ENCODE results near the gene STX7.

The STX7 gene

GRCh38 chr6:132506461-132506860 is 6.5 kb downstream of the STX7 start:
- DNase-seq: no peak

DNA sequence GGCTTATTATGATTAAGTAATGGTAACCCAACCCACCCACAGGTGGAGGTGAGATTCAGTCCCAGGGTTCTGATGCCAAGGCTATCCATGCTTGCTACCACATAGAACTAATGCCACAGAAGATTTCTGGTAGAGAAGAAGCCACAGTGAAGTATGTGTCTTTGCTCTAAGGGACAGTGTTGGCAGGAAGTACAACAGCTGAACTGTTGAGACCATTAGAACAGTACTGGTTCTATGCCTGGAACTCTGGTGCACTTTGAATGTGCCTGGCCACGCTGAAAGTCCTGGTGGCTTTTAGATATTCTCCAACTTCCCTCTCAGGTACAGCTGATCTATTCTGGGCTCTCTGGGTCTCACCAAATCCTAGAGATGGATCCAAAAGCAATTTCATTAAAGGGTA is 7.8 kb downstream of the STX7 start:
- DNase-seq: no peak

DNA sequence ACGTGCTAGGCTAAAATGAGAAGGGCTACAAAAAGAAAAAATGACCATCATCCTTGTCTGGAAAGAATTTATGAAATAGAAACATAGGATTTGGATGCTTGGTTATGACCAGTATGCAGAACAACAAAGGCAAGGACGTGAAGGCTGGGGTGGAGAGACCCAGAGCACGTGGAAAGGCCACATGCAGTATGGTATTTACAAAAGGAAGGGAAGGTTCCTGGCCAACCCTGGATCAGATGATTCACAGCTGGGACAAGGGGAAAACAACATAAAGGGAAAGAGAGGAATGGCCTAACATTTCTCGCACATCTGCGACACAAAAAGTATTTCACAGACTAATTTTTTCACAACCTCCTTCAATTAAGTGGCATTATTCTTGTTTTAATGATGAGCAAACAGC is 8.2 kb downstream of the STX7 start:
- no peak for DNase-seq

- no peak for DNase-seq
Measured at GRCh38 chr6:132499757-132500156, 13.2 kb downstream of the STX7 start.

- no peak for DNase-seq
Measured at GRCh38 chr6:132498638-132499037, 14.3 kb downstream of the STX7 start.

DNA sequence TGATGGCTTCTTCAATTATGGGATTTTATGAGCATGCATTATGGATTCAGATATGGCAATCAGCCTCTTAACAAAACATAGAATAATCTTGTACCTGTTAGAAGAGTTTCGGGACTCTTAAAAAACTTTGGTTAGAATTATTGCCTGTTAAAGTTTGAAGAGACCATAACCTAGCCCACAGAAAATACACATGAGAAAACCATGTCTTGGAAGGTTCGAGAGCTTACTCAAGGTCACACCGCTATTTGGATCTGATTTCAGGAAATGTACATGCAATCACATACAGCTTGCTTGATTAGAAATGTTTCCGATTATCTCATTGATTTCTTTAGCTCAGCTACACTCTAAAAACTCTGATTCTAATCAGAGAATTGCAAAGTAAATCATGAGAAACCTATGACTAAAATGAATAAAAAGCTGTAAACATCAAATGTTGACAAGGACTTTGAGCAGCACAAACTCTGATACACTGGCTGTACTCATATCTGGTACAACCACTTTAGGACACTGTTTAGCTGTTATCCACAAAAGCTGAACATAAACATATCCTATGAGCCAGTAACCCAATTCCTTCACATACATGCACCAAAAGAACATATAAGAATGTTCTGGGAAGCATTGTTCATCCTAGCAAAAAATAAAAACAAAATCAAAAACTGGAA is 16.3 kb downstream of the STX7 start:
- no peak for DNase-seq

DNA sequence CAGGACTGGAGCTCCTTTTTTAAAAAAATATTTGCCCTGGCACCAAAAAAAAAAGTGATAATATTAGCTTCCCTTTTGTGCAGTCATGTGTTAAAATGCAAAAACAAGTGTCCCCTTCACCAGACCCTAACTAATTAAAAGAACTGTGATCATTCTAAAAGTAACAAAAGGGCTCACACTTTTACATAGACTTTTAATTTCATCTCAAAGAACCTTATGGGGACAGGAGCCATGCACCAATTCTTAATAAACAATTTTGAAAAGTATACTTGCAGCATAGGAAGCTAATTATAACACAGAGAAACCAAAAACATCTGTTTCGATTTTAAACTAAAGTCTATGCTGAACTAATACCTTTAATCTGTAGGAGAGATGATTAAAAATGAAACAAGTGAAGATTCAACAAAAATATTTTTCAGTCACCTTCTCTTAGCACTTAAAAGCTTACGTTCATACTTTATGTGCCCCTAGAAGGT is 17.3 kb downstream of the STX7 start:
- no peak for DNase-seq

- DNase-seq: no peak
Measured at GRCh38 chr6:132494954-132495353, 18.0 kb downstream of the STX7 start.

DNA sequence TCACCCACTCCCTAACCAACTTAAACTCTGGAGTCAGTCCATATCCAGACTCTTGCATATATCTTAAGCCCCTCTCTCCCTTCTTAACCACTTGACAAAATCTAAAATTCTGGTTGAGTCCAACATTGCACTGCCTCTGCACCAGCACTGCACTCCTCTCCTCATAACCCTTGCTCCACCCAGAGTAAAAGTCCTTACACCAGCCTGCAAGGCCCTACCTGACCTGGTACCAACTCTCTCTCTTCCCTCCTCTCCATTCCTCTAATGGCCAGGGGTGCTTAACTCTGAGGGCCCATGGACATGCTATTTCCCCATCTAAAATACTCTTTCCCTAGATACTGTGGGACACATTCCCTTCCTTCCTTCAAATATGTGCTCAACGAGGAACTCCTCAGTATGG is 21.0 kb downstream of the STX7 start:
- DNase-seq: no peak

DNA sequence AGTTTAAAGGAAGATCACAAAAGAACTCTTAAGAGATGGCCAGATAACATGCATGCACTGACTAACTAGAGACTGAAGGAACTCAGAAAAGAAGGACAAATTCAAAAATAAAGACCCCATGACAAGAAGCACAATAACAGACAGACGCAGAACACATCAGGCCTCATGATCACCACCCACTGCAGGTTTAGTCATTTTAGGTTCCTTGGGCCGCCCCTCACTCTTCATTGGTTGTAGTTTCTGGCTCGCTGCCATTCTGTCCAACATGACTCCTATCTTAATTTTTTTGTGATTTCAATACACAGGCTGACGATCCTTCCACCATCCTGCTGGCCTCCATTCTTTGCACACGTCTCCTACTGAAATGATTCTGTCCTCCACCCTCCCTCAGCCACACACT is 21.6 kb downstream of the STX7 start:
- no peak for DNase-seq

GRCh38 chr6:132490478-132491204 is 22.3 kb downstream of the STX7 start:
- DNase-seq: no peak

DNA sequence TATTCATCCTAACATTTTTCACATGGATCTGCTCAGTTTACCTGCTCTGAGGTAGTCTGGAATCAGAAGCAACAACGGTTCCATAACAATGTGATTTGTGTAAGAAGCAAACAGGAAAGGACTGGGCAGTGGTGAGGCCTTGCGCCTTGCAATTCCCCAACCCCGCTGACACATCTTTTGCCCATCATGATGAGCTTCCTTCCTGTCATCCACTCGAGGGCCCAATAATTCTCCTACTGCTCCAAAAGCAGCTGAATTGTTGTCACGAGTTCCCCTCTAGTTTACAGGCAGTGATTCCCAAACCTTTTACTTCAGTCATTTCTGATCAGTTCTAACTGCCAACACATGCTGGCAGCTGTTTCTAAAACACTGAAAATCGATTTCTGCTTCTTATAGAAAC is 22.9 kb downstream of the STX7 start:
- DNase-seq: no peak

- no peak for DNase-seq
Measured at GRCh38 chr6:132489376-132489775, 23.5 kb downstream of the STX7 start.

DNA sequence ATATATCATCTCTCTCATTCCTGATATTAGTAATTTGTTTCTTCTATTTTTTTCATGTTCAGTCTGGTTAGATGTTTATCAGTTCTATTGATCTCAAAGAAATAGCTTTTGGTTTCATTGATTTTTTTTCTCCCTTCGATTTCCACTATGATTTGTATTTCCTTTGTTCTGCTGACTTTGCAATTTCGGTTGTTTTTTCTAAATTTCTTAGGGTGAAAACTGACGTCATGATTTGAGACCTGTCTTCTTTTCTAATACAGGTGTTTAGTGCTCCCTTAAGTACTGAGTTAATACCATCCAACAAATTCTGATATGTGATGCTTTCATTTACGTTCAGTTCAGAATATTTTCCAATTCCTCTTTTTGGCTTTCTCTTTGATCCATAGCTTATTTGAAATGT is 25.2 kb downstream of the STX7 start:
- no peak for DNase-seq

GRCh38 chr6:132484680-132485018 is 28.3 kb downstream of the STX7 start:
- no peak for DNase-seq

DNA sequence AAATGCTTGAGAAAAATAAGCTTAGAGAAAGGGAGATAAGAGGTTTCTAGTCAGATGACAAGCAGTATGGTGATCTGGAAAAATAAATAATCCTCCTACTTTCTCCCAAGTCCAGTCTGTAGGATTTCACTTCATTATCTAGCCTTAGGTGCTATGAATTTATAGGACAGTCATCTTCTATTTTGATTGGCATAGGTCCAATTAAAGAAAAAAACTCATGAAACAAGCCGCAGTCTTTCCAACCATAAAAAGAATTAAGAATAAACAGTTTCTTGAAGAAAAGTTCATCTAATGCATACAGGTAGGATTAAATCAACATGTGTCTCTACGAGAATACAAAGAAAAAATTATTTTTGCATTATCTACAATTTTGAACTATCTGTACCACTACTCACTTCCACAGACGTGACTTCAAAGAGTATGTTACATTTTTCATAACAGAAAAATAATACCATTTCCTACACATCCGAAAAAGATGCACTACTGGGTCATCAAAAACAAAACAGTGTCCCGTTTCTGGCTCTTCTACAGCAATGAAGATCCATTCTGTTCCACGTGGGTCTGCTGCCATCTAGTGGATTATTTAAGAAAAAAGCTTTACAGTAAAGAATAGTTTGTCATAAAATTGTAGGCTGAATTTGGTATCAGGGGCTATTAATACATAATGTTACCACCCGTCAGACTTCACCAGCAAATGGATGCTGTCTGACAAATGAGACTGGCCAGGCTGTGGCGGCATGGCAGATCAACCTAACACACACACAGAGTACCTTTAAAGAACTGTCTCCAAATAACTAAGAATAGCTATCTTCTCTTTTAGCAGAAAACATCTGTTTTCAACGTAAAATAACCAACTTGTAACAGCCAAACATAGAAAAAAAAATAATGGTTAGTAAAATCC is 28.9 kb downstream of the STX7 start:
- peak; percentile 11 for DNase-seq

DNA sequence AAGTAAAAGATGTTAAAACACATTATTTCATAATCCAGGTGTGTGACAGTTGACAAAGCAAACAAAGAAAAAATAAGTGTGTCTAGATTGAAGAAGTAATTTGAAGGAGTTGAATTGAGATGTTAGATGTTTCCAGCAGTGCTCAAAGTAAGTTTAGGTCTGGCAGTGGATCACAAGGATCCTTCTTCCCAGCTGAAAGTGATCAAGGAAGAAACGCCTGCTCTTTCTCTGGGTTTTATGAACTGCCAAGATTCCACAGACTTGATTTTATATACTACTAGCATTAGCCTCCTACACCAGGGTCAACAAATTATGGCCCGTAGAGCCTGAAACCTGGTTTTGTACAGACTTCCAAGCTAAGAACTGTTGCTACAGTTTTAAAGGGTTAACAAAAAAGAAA is 30.3 kb downstream of the STX7 start:
- no peak for DNase-seq

- no peak for DNase-seq
Measured at GRCh38 chr6:132481189-132481588, 31.7 kb downstream of the STX7 start.

DNA sequence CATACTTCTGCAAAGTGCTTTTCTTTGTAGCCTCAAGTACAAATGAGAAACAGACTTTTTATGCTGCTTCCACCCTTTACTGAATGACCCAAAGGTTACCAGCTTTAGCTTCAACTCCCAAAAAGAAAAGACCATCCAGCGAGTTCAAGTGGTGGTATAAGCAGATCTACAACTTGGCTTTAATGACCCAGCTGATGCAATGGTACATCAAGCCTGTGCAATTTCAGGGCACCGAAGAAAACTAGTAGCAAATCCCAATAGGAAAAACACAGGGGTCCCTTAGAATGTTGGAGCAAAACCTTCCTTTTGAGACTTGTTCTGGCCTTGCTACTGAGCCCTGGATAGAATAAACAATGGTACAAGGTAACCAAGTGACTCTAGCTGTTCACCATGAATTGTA is 33.8 kb downstream of the STX7 start:
- no peak for DNase-seq

- DNase-seq: no peak
Measured at GRCh38 chr6:132478674-132479073, 34.2 kb downstream of the STX7 start.

DNA sequence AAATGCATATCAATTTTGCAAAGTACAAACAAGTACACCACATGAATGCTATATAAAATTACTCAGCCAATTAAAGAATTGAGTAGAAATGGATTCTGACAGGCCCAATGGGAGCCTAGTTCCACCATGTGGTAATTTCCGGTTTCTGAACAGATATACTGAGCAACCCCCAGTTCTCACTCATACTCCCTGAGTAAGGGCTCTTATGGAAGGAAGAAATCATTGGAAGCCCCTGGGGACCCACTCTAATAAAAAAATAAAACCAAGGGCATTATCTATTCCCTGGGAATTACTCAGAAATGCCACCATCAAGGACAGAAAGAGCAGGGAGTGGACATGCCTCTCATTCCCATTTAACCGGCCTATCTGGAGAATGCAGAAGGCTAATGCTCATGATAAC is 34.6 kb downstream of the STX7 start:
- no peak for DNase-seq

DNA sequence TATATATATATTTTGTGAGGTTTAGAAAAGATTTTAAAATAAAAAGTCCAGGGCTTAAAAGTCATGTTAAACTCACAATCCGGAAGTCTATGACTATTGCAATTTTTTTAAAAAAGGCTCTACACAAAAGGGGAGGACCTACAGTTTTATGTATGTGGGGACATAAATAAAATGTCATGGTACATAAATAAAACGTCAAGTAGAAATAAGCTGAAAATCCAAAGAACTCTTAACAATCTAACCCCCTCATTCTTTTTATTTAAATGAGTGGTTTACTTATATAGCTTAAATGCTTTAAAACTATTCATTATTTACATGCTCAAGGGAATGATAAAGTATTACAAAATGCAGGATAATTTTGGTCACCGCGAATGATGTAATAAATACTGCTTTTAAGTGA is 36.2 kb downstream of the STX7 start:
- no peak for DNase-seq

GRCh38 chr6:132475925-132476324 is 37.0 kb downstream of the STX7 start:
- DNase-seq: no peak

DNA sequence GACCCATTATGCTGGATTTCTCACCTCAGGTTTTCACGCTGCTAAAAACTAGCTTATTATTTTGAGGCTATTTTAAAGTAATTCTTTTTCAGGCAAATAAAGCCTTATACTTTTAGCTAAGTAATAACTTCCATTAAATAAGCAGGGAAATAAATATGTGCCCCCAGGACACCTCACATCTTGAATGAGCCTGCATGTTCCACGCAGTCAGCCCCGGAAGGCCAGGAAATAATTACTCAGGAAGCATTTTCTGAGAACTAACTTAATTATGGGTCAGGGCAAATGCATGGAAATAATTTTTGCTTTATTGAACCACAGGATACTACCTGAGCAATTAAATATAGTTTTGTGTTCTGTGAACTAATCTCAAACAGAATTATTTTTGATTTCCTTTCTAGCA is 41.1 kb downstream of the STX7 start:
- no peak for DNase-seq
